K562 (cell line): ENCODE results near the gene PYROXD2. TPM values are rescaled to one million over a fixed set of nuclear protein-coding genes. Genes with fewer than 3 reads are reported as not detected.
A peak's percentile ranks its signal among the peaks of the same experiment; 100 is the strongest.

Experiments used
- ASH1L ChIP-seq: fragments of 450-650 bp; IDR thresholded peaks from 2 replicates; pipeline ENCODE4 v1.6.1; 2018; ENCODE audit warnings: borderline replicate concordance, mild to moderate bottlenecking, low read depth; ENCODE audit not compliant: partially characterized antibody
- FOXJ3 ChIP-seq: sonication (generic); formaldehyde crosslinking; IDR thresholded peaks from 2 replicates; pipeline ENCODE4 v1.4.0; 2020; ENCODE audit warnings: mild to moderate bottlenecking, missing genetic modification reagents
- HNRNPLL ChIP-seq: fragments of 200-400 bp; formaldehyde crosslinking; IDR thresholded peaks from 2 replicates; pipeline ENCODE4 v1.6.1; 2017; ENCODE audit warnings: low read length, low read depth, mild to moderate bottlenecking; ENCODE audit not compliant: poor library complexity, severe bottlenecking
- MGA ChIP-seq: fragments of 450-650 bp; IDR thresholded peaks from 2 replicates; pipeline ENCODE4 v1.6.1; 2016; ENCODE audit warnings: mild to moderate bottlenecking, moderate library complexity
- MYC ChIP-seq, 2 experiments: fragments of 250-450 bp in 1 of 2; sonication (Bioruptor Pico) in 1 of 2; IDR thresholded peaks; 2 replicates each; pipeline versions ENCODE4 v1.5.1 to v1.6.1; 2012 to 2021; ENCODE audit warnings: low read depth in 2 of 2, borderline replicate concordance in 1 of 2, improper control_type of control experiment in 1 of 2, low read length in 1 of 2, mild to moderate bottlenecking in 1 of 2, moderate library complexity in 1 of 2
- NR2F6 ChIP-seq: fragments of 450-650 bp; formaldehyde crosslinking; IDR thresholded peaks from 2 replicates; pipeline ENCODE4 v1.4.0; 2020; ENCODE audit warnings: mild to moderate bottlenecking
- OTX1 ChIP-seq: fragments of 450-650 bp; formaldehyde crosslinking; IDR thresholded peaks from 2 replicates; pipeline ENCODE4 v1.4.0; 2022; ENCODE audit warnings: mild to moderate bottlenecking
- TBP ChIP-seq: optimal IDR thresholded peaks from 2 replicates; pipeline ENCODE3; 2011; ENCODE audit warnings: low read depth, low read length, improper control_type of control experiment
- ZBTB33 ChIP-seq: sonication (generic); formaldehyde crosslinking; IDR thresholded peaks from 2 replicates; pipeline ENCODE4 v1.8.1; 2023; ENCODE audit warnings: mild to moderate bottlenecking, missing genetic modification reagents
- ZNF644 ChIP-seq: fragments of 200-800 bp; sonication (Bioruptor generic); IDR thresholded peaks from 2 replicates; pipeline ENCODE4 v1.6.1; 2016; ENCODE audit warnings: low read depth, missing genetic modification characterization, missing compliant biosample characterization
- ZNF699 ChIP-seq: fragments of 250-450 bp; sonication (Bioruptor Pico); IDR thresholded peaks from 2 replicates; pipeline ENCODE4 v1.8.0; 2021; ENCODE audit warnings: mild to moderate bottlenecking, moderate library complexity; ENCODE audit not compliant: insufficient replicate concordance
- polyA plus RNA-seq, 8 experiments: library from polyadenylated mRNA; depleted of rRNA in 4 of 8; stranded (reverse) in 5 of 8; unstranded in 3 of 8; fragments of >200 nt; fragmentation: Nextera tagmentation in 2 of 8; fragmentation: Illumina TruSeq in 1 of 8; extraction: Ambion mirVana in 2 of 8; extraction: Trizol in 1 of 8; gene quantifications; 2 replicates each; pipeline versions ENCODE4 v1.2.1 to v1.2.3, GENCODE V29; 2011 to 2014; ENCODE audit warnings: inconsistent platforms in 1 of 8, missing spikeins in 1 of 8
- total RNA-seq, 7 experiments: library from RNA; depleted of rRNA in 6 of 7; stranded (reverse); fragments of >200 nt in 6 of 7; fragmentation: Illumina TruSeq in 2 of 7; extraction: Trizol in 2 of 7; gene quantifications; 2 replicates each; pipeline versions ENCODE4 v1.2.1 to v1.2.3, GENCODE V29; 2011 to 2021; ENCODE audit warnings: low replicate concordance in 1 of 7

Gene PYROXD2
- total and polyA plus RNA-seq, 9 of the 15 experiments (the other 6 are each of a cell fraction or from before 2014, with no cell fraction given), result 0.14 to 1.4 (median 0.58) TPM

GRCh38 chr10:98458809-98459784 lies 44.1 kb upstream of the PYROXD2 start (continued):
- TF ChIP-seq MGA (no peak), ZNF644 (tag) (no peak), NR2F6 (CRISPR knock-in tag) (no peak), TBP (peak; percentile 24), ZNF699 (no peak), MYC (IDR thresholded peaks at IDR 0.05; ENCODE audit: low read depth, low read length) (no peak; the same call in 1 of the 2 replicates), MYC (CRISPR knock-in tag; IDR thresholded peaks at IDR 0.05; ENCODE audit: borderline replicate concordance, low read depth) (no peak), OTX1 (CRISPR knock-in tag) (no peak), HNRNPLL (no peak), FOXJ3 (CRISPR knock-in tag) (peak; percentile 59; the same call in 1 of the 2 replicates), ASH1L (no peak), ZBTB33 (CRISPR knock-in tag) (no peak)
